ENCODE measurements around the gene GP5.

Gene GP5

DNA sequence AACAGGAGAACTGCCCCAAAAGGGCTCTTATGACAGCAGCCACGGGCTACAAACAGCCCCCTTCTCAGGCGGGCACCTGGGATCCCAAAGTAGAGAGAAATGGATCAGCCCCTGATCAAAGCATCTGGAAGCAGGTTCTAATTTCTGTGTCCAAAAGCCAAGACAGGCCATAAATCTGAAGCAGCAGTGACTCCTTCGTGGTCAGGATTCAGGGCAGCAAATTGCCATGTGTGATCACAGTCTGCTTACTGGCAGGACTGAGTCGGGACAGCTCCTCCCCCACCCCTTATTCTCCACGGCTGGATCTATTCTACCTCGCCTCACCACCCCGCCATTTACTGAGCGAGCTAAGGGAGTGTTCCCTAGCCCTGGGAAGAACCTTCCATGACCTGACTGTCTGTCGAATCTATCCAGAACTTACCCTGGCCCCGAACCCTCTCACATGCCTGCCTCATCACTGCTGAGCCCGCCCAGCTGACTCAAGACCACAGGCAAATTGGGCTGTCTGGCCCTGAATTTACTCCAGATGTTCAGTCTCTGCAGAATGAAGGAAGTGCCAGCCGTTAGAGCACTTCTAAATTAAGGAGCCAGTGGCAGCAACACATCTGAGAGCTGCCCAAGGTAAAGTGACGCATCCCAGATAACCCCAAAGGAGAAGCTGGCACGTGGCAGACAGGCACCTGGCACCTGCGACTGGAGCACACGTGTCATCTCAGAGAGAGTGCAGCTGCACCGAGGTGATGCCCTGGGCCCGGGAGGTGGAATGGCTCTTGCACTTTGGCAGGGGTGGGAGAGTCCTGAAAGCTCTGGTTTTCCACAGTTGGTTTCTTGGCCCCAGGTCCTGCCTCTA, 30.8 kb downstream of the GP5 start:
- TF ChIP-seq, protein P1, sequence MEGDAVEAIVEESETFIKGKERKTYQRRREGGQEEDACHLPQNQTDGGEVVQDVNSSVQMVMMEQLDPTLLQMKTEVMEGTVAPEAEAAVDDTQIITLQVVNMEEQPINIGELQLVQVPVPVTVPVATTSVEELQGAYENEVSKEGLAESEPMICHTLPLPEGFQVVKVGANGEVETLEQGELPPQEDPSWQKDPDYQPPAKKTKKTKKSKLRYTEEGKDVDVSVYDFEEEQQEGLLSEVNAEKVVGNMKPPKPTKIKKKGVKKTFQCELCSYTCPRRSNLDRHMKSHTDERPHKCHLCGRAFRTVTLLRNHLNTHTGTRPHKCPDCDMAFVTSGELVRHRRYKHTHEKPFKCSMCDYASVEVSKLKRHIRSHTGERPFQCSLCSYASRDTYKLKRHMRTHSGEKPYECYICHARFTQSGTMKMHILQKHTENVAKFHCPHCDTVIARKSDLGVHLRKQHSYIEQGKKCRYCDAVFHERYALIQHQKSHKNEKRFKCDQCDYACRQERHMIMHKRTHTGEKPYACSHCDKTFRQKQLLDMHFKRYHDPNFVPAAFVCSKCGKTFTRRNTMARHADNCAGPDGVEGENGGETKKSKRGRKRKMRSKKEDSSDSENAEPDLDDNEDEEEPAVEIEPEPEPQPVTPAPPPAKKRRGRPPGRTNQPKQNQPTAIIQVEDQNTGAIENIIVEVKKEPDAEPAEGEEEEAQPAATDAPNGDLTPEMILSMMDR (IDR thresholded peaks at IDR 0.05), result no peak

GRCh38 chr3:194365978-194366490, 33.0 kb downstream of the GP5 start:
- TF ChIP-seq, protein P1 (IDR thresholded peaks at IDR 0.05), result no peak

DNA sequence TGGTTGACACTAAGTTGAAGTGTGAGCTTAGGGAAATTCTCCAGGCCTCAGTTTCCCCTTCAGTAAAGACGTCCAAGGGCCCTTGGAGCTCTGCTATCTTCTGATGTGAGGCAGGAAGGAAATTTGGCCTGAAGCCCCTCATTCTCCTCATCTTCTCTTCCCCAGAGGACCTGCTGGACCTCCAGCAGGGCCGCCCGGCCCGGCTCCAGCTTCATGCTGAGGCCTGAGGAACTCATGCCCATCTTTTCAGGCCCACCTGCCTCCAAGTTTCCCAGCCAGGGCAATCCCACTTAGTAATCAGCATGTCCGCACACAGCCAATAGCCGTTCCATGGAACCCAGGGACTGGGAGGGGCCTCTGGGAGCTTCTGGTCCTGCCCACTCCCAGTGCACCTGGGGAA, 33.5 kb downstream of the GP5 start:
- TF ChIP-seq, protein P1 (IDR thresholded peaks at IDR 0.05), result no peak

- TF ChIP-seq, protein P1 (IDR thresholded peaks at IDR 0.05), result no peak
Observed at GRCh38 chr3:194364652-194365434, 34.2 kb downstream of the GP5 start.

GRCh38 chr3:194364314-194364651, 34.8 kb downstream of the GP5 start:
- TF ChIP-seq, protein P1 (IDR thresholded peaks at IDR 0.05), result no peak

- TF ChIP-seq, protein P1 (IDR thresholded peaks at IDR 0.05), result no peak
Observed at GRCh38 chr3:194360568-194360967, 38.5 kb downstream of the GP5 start.

DNA sequence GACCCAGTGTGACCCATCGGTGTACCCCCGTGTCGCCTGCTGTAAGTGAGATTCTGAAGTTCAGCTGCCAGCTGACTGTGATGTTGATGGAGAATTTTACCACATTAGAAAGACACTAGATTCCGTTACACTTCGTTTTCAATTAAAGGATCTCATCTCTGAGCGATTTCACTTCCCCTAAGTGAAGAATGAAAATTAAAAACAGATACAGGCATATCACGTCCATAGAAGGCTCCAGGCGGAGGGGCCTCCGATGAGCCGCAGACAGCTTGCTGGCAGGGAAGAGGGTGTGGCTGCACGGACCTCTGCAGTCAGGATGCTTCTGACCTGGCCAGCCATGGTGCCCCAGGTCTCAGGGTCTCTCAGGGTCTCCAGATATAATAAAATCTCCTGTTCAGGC, 41.4 kb downstream of the GP5 start:
- TF ChIP-seq, protein P1 (IDR thresholded peaks at IDR 0.05), result no peak
